NK-92 (cell line): ENCODE results near the gene TXN.

ENCODE experiments used
- DNase-seq: peaks from one replicate; lab custom pipeline; 2025; ENCODE audit not compliant: unreplicated experiment; lab: John Stamatoyannopoulos, UW

Gene TXN

DNA sequence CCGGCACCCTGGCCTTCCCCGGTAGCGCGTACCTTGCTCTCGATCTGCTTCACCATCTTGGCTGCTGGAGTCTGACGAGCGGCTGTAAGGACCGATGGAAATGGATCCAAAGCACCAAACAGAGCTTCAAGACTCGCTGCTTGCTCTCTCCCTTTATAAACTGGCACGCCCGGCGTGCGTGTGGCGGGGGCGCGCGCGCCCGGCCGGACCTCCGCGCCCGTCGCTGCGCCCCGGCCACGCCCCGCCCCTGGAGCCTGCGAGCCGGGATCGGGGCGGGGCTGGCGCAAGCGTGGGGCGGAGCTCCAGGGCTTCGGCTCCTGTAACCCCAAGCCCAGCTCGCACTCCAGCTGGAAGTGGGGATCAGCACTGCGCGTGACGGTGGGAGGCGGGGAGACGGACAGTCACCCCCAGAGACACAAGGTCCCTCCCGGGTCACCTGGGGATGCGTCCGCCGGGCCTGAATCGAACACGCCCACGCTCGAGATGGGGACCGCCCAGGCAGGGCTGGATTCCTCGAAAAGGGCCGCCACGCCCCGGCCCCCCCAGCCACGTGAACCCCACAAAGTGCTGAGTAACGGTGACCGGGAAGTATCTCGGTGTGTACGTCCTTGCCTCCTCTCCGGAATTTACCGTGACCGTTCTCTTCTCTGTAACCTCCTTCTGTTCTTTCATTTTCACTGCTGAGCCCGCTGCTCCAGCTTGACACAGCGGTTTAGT is at the start of gene TXN:
TXN (minus strand) TSS at position 128 of the 717 bp plus-strand sequence; CDS start at position 56, 72 bp downstream.
- DNase-seq, result no peak

DNA sequence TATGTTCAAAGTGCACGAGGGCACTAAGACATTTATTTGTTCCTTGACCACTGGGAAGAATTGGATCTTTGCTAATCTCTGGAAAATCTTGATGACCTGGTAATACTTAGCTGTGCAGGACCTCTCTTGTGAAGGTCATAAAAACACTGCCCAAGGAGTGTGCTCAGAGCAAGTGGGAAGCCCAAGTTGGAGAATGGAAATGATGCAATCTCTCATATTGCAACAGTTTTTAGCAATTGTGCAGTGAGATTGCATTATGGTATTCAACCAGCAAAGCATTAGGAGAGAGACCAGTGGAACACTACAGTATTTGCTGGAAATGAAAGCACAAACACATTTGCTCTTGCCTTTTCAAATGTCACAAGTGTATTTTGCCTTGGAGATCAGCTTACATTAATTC is 46.8 kb upstream of the TXN start:
- DNase-seq, result no peak

GRCh38 chr9:110298043-110298605 is 41.8 kb upstream of the TXN start:
- DNase-seq, result no peak

DNA sequence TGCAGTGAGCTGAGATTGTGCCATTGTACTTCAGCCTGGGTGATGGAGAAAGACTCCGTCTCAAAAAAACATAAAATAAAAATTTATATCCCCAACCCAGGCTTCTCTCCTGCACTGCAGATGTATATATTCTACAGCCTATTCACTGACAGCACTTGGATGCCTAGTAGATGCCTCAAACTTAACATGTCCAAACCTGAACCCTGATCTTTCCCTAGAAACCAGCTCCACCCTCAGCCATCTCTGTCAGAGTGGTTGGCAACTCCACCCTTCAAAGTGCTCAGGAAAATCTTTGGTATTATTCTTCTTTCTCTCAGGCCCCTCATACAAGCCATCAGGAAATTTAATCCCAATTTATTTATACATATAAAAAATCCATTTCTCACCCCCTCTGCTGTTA is 36.9 kb upstream of the TXN start:
- DNase-seq, result no peak

- no peak for DNase-seq
These were observed 35.7 kb upstream of the TXN start for GRCh38 chr9:110291921-110292557.

DNA sequence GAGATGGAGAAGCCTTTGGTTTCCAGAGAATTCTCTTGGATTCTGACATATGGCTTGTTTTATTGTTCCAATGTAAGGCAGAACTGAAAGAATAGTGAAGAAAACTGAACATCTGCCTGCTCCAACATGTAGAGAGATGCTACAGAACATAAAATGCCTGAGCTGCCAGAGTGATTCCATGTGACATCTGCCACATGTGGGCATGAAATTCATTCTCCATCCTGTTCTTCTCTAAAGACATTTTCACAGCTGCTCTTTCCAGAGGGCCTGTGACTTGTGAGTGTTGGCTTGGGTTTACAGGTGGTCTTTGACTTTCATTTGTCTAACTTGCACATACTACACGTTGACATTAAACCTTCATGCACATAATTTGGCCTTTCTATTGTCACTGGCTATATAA is 33.7 kb upstream of the TXN start:
- DNase-seq, result no peak

- no peak for DNase-seq
These were observed 32.2 kb upstream of the TXN start for GRCh38 chr9:110288503-110288902.

- no peak for DNase-seq
These were observed 31.0 kb upstream of the TXN start for GRCh38 chr9:110287289-110287680.

GRCh38 chr9:110284211-110284844 is 28.0 kb upstream of the TXN start:
- DNase-seq, result no peak

GRCh38 chr9:110283751-110284150 is 27.4 kb upstream of the TXN start:
- no peak for DNase-seq

DNA sequence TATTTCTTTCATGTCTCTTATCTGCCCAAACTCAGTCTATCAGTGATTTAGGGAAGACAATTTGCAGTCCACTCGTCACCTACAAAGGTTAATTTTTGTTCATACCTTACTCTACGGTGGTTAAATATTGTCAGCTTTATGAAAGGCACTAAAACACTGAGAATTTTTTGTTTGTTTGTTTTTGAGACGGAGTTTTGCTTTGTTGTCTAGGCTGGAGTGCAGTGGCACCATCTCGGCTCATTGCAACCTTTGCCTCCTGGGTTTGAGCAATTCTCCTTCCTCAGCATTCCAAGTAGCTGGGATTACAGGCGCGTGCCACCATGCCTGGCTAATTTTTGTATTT is 26.4 kb upstream of the TXN start:
- no peak for DNase-seq

DNA sequence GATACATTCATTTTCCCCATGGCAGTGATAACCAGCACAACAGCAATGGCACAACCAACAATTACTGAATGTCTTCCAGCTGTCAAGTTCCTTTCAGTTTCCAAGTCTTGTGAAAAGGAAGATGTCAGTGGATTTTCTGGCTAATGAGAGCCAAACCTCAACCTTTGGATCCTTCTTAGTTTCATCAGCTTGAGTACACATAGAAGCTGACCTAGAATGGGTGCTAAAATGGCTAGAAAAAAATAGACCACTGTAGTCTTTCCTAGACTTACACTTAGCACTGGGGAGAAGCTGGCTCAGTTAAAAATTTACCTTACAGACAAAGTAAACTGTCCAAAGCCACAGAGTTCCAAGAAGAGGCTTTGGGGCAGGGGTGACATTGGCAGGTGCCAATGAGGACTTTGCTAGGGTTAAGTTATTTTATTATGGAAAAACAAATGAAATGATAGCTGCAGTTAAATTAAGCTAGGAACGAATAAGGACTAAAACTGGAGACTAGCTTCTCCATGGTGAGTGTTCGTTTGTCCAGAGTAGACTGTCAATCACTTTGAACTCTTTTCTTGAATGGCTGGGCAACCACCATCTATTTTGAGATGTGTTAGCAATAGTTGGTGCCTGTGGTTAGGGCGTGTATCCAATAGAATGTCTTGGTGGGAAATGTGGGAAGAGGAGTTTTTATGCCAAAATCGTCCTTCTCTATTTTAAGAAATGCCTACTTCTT is 25.9 kb upstream of the TXN start:
- DNase-seq, result no peak

GRCh38 chr9:110278080-110278707 is 21.9 kb upstream of the TXN start:
- DNase-seq, result no peak

- DNase-seq, result no peak
These were observed 20.5 kb upstream of the TXN start for GRCh38 chr9:110276781-110277180.

- no peak for DNase-seq
These were observed 14.1 kb upstream of the TXN start for GRCh38 chr9:110270211-110270995.

- no peak for DNase-seq
These were observed 10.5 kb upstream of the TXN start for GRCh38 chr9:110266795-110267194.

DNA sequence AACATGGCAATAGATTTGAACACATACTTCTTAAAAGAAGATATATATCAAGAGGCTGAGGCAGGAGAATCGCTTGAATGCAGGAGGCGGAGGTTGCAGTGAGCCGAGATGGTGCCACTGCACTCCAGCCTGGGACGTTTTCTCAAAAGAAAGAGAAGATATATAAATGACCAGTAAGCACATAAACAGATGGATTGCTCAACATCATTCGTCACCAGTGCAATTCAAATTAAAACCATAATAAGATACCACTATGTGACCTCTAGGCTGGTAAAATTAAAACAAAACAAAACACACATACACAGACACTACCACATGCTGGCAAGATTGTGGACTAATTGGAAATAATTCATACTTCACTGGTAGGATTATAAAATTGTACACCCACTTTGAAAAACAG is 5.3 kb upstream of the TXN start:
- DNase-seq, result no peak

GRCh38 chr9:110260911-110261310 is 4.6 kb upstream of the TXN start:
- no peak for DNase-seq

GRCh38 chr9:110259566-110259965 is 3.3 kb upstream of the TXN start:
- DNase-seq, result no peak

DNA sequence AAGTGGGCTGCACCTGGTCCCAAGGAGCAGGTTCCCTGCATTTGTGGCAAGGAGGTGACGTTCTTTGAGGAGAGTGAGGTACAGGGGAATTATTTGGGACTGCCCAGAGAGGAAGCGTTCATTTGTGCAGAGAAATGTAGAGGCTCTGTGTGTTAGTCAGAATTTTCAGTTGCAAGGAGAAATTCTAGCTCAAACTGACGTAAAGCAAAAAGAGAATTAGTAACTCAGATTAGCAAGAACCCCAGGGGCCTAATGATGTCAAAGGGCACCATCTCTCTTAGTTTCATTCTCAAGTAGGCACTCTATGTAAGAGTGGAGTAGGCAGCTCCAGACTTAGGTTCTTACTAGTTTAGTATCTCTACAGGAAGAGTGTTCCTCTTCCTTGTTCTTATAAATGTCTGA is 2.4 kb upstream of the TXN start:
- no peak for DNase-seq
